Measurements from ENCODE around the gene SVBP. TPM values are rescaled to one million over a fixed set of nuclear protein-coding genes. Genes with fewer than 3 reads are reported as not detected.
A peak's percentile ranks its signal among the peaks of the same experiment; 100 is the strongest.

SVBP gene
- total RNA-seq, 3 donors from 2014 or later = 14.9 to 20.3 (median 15.4) TPM

DNA sequence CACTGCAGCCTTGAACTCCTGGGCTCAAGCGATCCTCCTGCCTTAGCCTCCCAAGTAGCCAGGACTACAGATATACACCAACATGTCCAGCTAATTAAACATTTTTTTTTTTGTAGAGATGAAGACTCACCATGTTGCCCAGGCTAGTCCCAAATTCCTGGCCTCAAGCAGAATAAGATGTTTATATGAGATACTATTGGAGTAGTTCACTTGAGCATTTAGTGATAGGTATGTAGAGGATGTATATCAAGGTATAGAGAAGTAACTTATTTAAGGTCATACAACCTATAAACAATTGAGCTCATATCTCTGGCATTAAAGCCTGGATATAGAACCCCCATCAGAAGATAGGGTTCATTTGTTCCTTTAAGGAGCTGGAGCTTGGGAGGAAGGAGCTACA lies 37.0 kb downstream of the SVBP start:
- H3K4me1 ChIP-seq (ENCODE audit: low read depth) = peaks cover 3% of the 10 kb centered on the region
- H3K9me3 ChIP-seq = no peaks in the 10 kb centered on the region
- DNase-seq = no peak
- intact Hi-C loops (cut with DNase I, micrococcal nuclease) = no loop called here
- ATAC-seq = no peak
- no peak overlapping the region for H3K4me3 ChIP-seq
- H3K36me3 ChIP-seq (ENCODE audit: low read depth) = peaks cover 5% of the 10 kb centered on the region
- TF ChIP-seq, protein P1, sequence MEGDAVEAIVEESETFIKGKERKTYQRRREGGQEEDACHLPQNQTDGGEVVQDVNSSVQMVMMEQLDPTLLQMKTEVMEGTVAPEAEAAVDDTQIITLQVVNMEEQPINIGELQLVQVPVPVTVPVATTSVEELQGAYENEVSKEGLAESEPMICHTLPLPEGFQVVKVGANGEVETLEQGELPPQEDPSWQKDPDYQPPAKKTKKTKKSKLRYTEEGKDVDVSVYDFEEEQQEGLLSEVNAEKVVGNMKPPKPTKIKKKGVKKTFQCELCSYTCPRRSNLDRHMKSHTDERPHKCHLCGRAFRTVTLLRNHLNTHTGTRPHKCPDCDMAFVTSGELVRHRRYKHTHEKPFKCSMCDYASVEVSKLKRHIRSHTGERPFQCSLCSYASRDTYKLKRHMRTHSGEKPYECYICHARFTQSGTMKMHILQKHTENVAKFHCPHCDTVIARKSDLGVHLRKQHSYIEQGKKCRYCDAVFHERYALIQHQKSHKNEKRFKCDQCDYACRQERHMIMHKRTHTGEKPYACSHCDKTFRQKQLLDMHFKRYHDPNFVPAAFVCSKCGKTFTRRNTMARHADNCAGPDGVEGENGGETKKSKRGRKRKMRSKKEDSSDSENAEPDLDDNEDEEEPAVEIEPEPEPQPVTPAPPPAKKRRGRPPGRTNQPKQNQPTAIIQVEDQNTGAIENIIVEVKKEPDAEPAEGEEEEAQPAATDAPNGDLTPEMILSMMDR (IDR thresholded peaks at IDR 0.05) = no peak

DNA sequence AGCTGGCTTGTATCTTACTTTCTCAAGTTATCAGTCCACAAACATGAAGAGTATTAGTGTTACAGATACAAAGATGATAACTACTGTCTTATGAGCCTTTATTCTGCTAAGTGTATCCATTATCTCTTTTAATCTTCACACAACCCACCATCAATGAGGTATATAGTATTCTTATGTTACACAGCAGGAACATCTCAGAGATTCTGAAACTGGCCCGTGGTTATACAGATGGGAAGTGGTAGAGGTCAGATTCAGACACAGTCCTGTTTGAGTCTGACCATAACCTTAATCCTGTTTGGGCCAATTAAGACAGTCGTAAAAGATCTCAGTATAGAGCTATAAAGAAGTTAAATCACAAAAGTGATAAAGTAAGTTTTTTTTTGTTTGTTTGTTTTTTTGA lies 37.5 kb downstream of the SVBP start:
- H3K4me3 ChIP-seq = no peak overlapping the region
- no peaks in the 10 kb centered on the region for H3K9me3 ChIP-seq
- ATAC-seq = no peak
- no peaks in the 10 kb centered on the region for H3K4me1 ChIP-seq (ENCODE audit: low read depth)
- TF ChIP-seq, protein P1 (IDR thresholded peaks at IDR 0.05) = no peak
- intact Hi-C loops (cut with DNase I, micrococcal nuclease) = loop anchor here in 1 of 2 donors (10.0 kb wide), 1 partner anchor 295 kb away; no protein-coding TSS in a partner anchor
- no peak for DNase-seq
- H3K36me3 ChIP-seq (ENCODE audit: low read depth) = peaks cover 5% of the 10 kb centered on the region

DNA sequence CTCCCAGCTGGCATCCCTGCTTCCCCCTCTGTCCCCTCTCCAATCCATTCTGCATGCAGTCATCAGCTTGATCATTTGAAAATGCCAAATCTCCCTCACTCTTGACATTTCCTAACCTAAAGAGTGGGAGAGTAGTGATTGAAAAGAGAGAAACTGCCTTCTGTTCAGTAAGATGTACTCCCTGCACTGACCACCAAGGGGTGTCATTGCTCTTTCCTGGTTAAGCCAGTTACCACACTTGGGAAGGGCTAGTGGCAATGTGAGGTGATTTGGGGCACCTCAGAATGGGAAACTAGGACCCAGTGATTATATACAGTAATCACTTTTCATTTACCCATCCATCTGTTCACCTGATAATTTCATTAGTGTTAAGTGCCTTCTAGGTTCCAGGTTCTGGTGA lies 39.3 kb downstream of the SVBP start:
- no peaks in the 10 kb centered on the region for H3K9me3 ChIP-seq
- intact Hi-C loops (cut with DNase I, micrococcal nuclease) = loop anchor here in 1 of 2 donors (10.0 kb wide), 1 partner anchor 297 kb away; no protein-coding TSS in a partner anchor
- TF ChIP-seq, protein P1 (IDR thresholded peaks at IDR 0.05) = no peak
- H3K4me3 ChIP-seq = no peak overlapping the region
- H3K4me1 ChIP-seq (ENCODE audit: low read depth) = no peaks in the 10 kb centered on the region
- peak; percentile 59 for ATAC-seq
- DNase-seq = peak in 1 of 3 donors; percentile 49
- H3K36me3 ChIP-seq (ENCODE audit: low read depth) = peaks cover 5% of the 10 kb centered on the region

DNA sequence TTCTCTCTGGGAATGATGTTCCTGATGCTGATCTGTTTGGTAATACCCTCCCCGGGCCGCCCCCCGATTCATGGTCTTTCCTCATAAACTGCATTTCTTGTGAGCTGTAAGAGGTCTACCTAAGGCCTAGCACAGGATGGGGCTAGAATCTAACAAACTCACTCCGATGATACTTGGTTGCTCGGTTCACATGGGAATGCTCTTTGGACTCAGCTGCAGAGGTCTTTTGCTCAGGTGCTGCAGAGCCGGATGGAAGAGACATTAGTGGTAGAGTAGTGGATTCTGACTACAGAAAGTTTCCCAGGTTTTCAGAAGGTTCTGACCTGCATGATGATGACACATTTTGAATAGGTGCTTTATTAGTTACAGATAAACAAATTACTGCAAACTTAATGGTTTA lies 40.7 kb downstream of the SVBP start:
- intact Hi-C loops (cut with DNase I, micrococcal nuclease) = loop anchor here in 1 of 2 donors (10.0 kb wide), 1 partner anchor 298 kb away; no protein-coding TSS in a partner anchor
- H3K36me3 ChIP-seq (ENCODE audit: low read depth) = peaks cover 5% of the 10 kb centered on the region

DNA sequence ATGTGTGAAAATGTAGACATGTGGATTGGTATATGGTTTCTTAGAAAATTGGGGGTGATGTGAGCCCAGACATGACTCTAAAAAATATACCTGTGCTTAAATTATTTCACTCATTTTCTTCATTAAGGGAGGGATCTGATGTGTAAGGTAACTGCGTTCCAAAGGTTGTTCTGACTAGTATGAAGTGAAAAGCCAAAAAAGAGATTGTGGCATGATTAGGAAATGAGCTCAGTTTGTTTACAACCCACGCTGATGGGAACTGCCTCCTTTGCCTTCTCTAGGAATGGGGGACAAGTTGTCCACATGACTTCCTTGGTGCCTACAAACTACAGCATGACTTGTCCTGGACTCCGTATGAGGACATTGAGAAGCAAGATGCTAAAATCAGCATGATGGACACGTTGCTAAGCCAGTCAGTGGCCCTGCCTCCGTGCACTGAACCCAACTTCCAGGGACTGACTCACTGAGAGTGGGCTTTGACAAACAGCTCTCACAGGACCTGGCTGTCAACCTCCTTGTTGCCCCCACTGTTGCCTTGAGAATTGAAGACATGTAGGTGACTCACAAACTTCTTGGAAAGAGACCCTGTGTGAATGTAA lies 42.2 kb downstream of the SVBP start:
- DNase-seq (no peak), ATAC-seq (no peak)
- H3K4me3 ChIP-seq = no peak overlapping the region
- H3K36me3 ChIP-seq (ENCODE audit: low read depth) = peaks cover 5% of the 10 kb centered on the region
- intact Hi-C loops (cut with DNase I, micrococcal nuclease) = loop anchor here in 1 of 2 donors (10.0 kb wide), 1 partner anchor 300 kb away; no protein-coding TSS in a partner anchor
- H3K4me1 ChIP-seq (ENCODE audit: low read depth) = no peaks in the 10 kb centered on the region
- no peaks in the 10 kb centered on the region for H3K9me3 ChIP-seq
- TF ChIP-seq, protein P1 (IDR thresholded peaks at IDR 0.05) = no peak

More for the DNA sequence above, 40.7 kb downstream of the SVBP start:
- TF ChIP-seq, protein P1 (IDR thresholded peaks at IDR 0.05) = no peak
- no peaks in the 10 kb centered on the region for H3K9me3 ChIP-seq
- DNase-seq = no peak
- H3K4me1 ChIP-seq (ENCODE audit: low read depth) = no peaks in the 10 kb centered on the region
- H3K4me3 ChIP-seq = no peak overlapping the region
- no peak for ATAC-seq
